SK-N-MC (cell line): Measurements from ENCODE around the gene LRP2BP.
"Not testable (repeated sequence)": the region's sequence is repeated elsewhere in the genome, so short reads cannot be mapped to it uniquely, and the experiment has no call there.

Experiments used
- DNase-seq: peaks from one replicate; pipeline ENCODE4 v3.0.0-alpha.2; 2011; ENCODE audit warnings: low read depth, low spot score
- H3K27ac ChIP-seq: fragments of 200-600 bp; sonication (generic); 2 replicates; pipeline ENCODE4 v1.5.1; 2016; ENCODE audit warnings: mixed run types
- H3K36me3 ChIP-seq: fragments of 200-600 bp; sonication (generic); 2 replicates; pipeline ENCODE4 v1.6.1; 2017; ENCODE audit warnings: antibody characterized with exemption, low read length, mixed read lengths; ENCODE audit not compliant: insufficient read depth
- H3K4me3 ChIP-seq: fragments of 200-600 bp; sonication (generic); 2 replicates; pipeline ENCODE4 v1.5.1; 2016
- H3K9ac ChIP-seq: fragments of 200-600 bp; sonication (generic); 2 replicates; pipeline ENCODE4 v1.8.0; 2017; ENCODE audit warnings: mixed run types, mixed read lengths; ENCODE audit not compliant: insufficient read length
- H3K9me3 ChIP-seq: fragments of 200-600 bp; sonication (generic); 2 replicates; pipeline ENCODE4 v1.6.1; 2017; ENCODE audit warnings: low read depth, mild to moderate bottlenecking, antibody characterized with exemption, low read length, moderate library complexity, mixed read lengths
- EZH2 ChIP-seq: fragments of 200-600 bp; sonication (generic); IDR thresholded peaks from one replicate; pipeline ENCODE4 v1.6.1; 2017; ENCODE audit warnings: antibody characterized with exemption
- FOXP2 ChIP-seq: optimal IDR thresholded peaks from 2 replicates; pipeline ENCODE3; 2011; ENCODE audit warnings: mild to moderate bottlenecking, moderate library complexity; ENCODE audit not compliant: insufficient read depth; ENCODE audit errors: extremely low read length, control extremely low read depth
- POLR2AphosphoS5 ChIP-seq: IDR thresholded peaks from 2 replicates; pipeline ENCODE4 v1.6.1; 2012; ENCODE audit warnings: mild to moderate bottlenecking, low read depth, low read length, borderline replicate concordance

LRP2BP gene

DNA sequence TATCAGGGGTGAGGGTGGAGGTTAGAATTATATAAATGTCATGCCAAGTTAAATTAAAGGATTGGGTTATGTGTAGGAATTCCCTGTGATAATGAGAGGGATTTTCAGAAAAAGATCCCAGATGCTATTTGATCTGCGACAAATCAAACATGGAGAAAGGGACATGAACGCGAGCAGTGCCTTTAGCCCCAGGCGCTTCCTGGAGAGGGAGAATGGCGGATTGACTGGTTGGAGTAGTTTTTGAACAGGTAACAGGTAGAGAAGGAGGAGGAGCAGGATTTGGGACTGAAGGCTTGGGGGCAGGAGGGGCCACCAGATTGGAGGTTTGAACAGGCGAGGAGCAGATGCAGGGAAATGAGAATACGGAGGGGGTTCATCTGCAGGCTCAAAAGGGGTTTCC lies 67.1 kb downstream of the LRP2BP start:
- no peaks in the 10 kb centered on the region for H3K9me3 ChIP-seq
- H3K9ac ChIP-seq, result no peak overlapping the region
- peaks cover 3% of the 10 kb centered on the region; the same call in 1 of the 2 replicates for H3K36me3 ChIP-seq
- no peak overlapping the region for H3K27ac ChIP-seq
- TF ChIP-seq FOXP2, result no peak
- no peak for TF ChIP-seq EZH2
- TF ChIP-seq POLR2AphosphoS5, result no peak
- H3K4me3 ChIP-seq, result no peak overlapping the region
- no peak for DNase-seq

DNA sequence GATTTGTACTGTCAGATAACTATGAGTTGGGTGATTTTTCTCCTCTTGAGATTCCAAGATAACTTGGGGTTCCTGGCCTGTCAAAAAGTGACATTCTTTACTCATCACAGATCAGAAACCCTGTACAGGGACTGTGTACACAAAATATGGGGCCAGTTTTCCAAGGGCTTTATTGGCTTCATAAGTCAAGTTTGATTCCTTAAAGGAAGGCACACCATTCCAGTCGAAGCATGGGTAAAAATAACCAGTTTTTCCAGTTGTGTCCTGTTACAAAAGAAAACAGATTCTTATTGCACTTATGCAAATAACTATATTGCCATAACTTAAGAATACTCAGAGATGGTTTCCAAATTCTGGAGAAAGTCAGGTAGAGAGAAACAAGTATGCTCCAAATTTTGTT lies 70.0 kb downstream of the LRP2BP start:
- not testable (repeated sequence) for H3K27ac ChIP-seq

DNA sequence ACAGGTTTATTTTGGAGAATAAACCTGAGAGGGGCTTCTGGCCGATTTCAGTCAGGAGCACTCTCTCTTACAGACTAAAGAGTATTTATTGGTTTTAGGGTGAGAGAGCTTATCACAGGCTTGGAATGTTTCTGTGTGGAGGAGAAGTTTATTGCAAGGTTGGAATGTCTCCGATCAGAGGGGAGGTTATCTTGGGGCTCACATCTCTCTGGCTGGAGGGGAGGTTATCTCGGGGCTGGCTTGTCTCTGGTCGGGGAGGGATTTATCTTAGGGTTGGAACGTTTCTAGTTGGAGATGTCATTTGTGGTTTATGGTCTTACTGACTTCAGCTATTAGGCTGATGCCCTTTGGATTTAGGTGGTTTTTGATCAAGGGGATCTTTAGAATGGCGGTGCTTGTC lies 71.4 kb downstream of the LRP2BP start:
- not testable (repeated sequence) for H3K9ac ChIP-seq, H3K4me3 ChIP-seq, H3K9me3 ChIP-seq, DNase-seq, H3K36me3 ChIP-seq, H3K27ac ChIP-seq

More for the DNA sequence above, 70.0 kb downstream of the LRP2BP start:
- not testable (repeated sequence) for H3K4me3 ChIP-seq, DNase-seq, H3K36me3 ChIP-seq, H3K9me3 ChIP-seq, H3K9ac ChIP-seq

DNA sequence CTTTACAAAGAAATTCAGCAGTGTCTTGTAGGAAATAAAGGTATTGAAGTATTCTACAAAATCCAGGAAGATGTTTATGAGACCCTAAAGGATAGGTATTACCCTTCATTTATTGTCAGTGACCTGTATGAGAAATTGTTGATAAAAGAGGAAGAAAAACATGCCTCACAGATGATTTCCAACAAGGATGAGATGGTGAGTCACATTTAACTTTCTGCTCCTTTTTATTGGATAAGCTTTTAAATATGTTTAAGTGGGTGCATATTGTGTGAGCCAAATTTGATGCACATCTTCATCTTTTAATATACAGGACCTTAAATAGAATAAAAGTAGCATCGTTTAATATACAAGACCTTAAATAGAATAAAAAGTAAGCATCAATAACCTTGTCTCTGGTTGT lies 72.1 kb downstream of the LRP2BP start:
- DNase-seq, result no peak
- no peak overlapping the region for H3K27ac ChIP-seq
- H3K9ac ChIP-seq, result no peak overlapping the region
- peaks cover 3% of the 10 kb centered on the region; the same call in 1 of the 2 replicates for H3K36me3 ChIP-seq
- no peak for TF ChIP-seq FOXP2
- no peak for TF ChIP-seq POLR2AphosphoS5
- TF ChIP-seq EZH2, result no peak
- H3K4me3 ChIP-seq, result no peak overlapping the region
- H3K9me3 ChIP-seq, result 0 out of 2 replicates have a peak, but pooled peaks cover 2% of the 10 kb centered on the region

DNA sequence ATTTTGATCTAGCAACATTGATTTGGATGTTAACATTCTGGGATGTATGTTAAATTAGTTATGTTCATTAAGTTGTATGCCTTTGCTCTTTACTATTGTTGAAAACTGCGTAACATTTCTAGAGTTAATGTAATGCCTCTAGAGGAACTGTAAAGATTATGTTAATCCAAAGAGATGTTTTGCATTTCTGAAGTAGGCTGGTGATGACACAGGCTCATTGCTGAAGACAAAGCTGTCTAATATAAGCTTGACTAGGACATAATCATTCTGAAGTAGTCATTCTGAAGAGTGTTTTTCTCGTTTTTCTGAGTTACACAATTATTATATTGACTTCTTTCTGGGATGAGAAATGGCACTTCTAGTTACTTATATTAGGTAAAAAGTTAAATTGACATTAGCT lies 72.9 kb downstream of the LRP2BP start:
- H3K27ac ChIP-seq, result no peak overlapping the region
- 0 out of 2 replicates have a peak, but pooled peaks cover 2% of the 10 kb centered on the region for H3K9me3 ChIP-seq
- no peak overlapping the region for H3K4me3 ChIP-seq
- no peak overlapping the region for H3K9ac ChIP-seq
- peaks cover 3% of the 10 kb centered on the region; the same call in 1 of the 2 replicates for H3K36me3 ChIP-seq
- TF ChIP-seq POLR2AphosphoS5, result no peak
- no peak for TF ChIP-seq EZH2
- no peak for TF ChIP-seq FOXP2
- DNase-seq, result no peak

DNA sequence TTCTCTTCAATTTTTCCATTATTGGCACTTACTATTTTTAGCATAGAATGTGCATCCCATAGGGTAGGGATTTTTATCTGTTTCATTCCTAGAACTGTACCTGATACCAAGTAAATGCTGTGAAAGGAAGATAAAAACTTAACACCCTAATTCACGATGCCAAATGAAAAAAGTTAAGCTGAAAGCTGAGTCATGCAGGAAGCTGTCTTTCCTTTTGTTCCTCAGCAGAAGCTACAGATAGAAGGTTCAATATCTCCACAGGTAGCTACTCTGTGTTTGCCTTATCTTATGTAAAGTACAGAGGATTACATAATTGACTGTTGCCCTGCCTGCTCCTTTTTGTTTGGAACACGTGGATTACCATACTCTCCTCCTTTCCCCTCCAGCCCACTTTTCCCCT lies 77.0 kb downstream of the LRP2BP start:
- Histone ChIP-seq H3K36me3 (peaks cover under 1% of the 10 kb centered on the region; the same call in 1 of the 2 replicates), H3K9me3 (0 out of 2 replicates have a peak, but pooled peaks cover 2% of the 10 kb centered on the region), H3K9ac (no peak overlapping the region), H3K27ac (peak overlapping the region; percentile 67; the same call in 1 of the 2 replicates), H3K4me3 (no peak overlapping the region)
- TF ChIP-seq EZH2, result no peak
- no peak for TF ChIP-seq FOXP2
- TF ChIP-seq POLR2AphosphoS5, result no peak
- DNase-seq, result no peak

DNA sequence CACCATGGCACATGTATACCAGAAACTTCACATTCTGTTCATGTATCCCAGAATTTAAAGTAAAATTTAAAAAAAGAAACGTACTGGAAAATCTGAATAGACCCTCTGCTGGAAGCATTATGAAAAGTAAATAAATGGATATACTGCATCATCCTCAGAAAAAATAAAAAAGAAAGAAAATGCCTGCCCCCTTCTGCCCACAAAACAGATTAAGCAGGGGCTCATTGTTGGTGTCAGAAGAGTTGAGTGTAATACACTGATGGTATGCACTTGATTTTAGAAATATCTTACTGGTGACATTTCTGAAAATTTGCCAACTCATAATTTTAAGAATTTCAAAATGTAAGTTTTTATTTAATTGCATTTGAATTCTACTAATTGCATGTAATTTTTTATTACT lies 77.8 kb downstream of the LRP2BP start:
- Histone ChIP-seq H3K27ac (no peak overlapping the region), H3K9ac (no peak overlapping the region)

DNA sequence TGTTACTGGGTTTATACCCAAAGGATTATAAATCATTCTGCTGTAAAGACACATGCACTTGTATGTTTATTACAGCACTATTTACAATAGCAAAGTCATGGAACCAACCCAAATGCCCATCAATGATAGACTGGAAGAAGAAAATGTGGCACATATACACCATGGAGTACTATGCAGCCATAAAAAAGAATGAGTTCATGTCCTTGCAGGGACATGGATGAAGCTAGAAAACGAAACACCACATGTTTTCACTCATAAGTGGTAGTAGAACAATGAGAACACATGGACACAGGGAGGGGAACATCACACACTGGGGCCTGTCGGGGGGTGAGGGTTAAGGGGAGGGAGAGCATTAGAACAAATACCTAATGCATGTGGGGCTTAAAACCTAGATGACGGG lies 78.3 kb downstream of the LRP2BP start:
- H3K27ac ChIP-seq, DNase-seq, H3K9me3 ChIP-seq, H3K4me3 ChIP-seq, H3K9ac ChIP-seq, H3K36me3 ChIP-seq: not testable (repeated sequence)

More for the DNA sequence above, 77.8 kb downstream of the LRP2BP start:
- DNase-seq, result no peak
- H3K4me3 ChIP-seq, result no peak overlapping the region
- H3K9me3 ChIP-seq, result no peaks in the 10 kb centered on the region
- no peaks in the 10 kb centered on the region; the same call in 1 of the 2 replicates for H3K36me3 ChIP-seq
- no peak for TF ChIP-seq POLR2AphosphoS5
- TF ChIP-seq EZH2, result no peak
- no peak for TF ChIP-seq FOXP2
